ENCODE data around the gene CPAMD8.

The CPAMD8 gene

DNA sequence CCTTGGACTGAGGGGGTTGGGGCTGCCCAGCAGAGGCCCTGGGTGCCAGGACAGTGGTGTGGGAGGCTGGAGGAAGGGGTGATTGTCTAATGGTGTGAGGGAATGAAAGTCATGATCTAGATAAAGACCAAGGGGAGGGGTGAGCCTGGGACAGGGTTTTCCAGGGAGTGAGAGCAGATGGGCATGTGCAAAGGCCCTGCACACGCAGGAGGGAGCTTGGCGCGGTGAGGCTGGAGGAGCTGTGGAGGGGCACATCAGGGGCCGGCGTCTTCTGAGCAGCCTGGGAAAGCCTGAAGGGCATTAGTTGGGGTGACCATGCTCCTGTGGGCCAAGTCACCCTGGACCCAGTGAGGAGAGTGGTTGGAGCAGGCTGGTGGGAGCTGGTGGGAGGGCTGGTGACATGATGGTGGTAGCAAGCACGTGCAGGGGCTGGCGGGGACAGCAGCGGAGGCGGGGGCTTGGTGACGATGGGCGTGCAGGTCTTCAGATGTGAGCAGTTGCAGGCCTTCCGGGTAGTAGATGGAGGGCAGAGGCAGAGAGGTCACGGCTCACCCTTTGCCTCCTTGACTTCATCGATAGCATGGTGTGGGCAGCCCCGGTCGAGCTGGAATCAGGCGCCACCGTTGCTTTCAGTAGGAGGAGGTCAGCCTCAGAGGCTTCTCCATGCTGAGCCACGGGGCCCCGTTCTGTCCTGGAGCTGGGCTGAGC lies 158.0 kb downstream of the CPAMD8 start:
- DNase-seq: no peak

DNA sequence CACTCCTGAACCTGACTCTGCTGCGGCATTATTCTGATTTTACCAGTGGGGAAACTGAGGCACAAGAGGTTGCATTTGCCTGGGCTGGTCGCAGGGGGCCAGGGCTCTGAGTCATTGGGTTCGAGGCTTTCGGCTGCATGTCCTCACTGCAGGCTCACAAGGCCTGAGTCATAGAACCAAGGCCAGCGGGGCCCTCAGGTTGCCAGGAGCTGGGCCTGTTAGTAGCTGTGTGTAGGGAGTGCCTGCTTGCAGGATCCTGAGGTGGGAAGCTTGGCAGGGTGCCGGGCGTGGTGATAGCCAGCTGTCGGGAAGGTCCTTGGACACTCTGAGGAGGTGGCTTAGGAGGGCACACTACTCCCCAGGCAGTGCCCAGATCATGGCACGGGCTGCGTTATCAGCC lies 159.4 kb downstream of the CPAMD8 start:
- no peak for DNase-seq

DNA sequence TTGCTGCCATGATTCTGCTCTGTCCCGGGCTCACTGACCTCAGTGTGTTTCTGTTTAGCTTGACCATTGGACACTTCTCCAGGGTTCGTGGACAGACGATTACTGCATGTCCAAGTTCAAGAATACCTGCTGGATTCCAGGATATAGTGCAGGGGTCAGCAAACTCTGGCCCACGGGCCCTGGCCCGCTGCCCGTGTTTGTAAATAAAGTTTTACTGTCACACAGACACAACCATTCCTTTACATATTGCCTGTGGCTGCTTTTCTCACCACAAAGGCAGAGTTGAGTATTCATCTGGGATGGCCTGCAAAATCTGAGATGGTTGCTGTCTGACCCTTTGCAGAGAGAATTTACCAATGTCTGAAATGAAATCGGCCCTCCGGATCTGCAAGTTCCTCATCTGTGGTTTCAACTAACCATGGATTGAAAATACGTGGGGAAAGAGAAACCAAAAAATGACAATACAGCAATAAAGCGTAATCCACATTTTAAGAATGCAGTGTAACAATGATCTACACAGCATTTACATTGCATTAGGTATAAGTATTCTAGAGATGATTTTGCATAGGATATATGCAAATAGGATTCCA lies 163.7 kb downstream of the CPAMD8 start:
- no peak for DNase-seq

DNA sequence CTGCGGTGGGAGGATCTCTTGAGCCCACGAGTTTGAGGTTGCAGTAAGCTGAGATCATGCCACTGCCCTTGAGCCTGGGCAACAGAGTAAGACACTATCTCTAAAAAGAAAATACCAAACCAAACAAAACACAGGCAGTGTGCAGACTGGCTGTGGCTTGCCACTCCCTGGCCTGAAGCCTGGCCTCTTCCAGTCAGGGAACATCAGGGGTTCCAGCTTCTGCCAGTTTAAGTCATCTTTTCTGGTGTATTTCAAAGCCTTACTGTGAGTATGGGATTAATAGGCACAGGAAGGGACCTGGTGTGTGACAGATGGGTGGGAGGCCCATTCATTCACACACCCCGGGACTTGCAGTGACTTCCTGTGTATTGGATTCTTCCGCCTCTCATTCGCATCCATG lies 164.8 kb downstream of the CPAMD8 start:
- no peak for DNase-seq

DNA sequence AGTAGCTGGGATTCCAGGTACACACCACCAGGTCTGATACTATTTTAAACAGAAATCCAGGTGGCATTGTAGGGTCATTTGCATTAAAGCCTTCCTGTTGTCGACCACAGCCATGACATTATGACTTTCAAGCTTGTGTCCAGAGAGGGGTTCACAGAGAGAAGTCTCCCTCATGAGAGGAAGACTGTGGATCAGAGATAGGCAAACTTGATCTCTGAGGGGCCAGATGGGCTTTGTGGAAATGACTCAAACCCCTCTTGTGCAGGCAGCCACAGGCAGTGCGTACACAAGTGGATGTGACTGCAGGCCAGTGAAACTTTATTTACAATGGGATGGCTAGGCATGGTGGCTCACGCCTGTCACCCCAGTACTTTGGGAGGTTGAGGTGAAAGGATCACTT lies 165.6 kb downstream of the CPAMD8 start:
- no peak for DNase-seq

DNA sequence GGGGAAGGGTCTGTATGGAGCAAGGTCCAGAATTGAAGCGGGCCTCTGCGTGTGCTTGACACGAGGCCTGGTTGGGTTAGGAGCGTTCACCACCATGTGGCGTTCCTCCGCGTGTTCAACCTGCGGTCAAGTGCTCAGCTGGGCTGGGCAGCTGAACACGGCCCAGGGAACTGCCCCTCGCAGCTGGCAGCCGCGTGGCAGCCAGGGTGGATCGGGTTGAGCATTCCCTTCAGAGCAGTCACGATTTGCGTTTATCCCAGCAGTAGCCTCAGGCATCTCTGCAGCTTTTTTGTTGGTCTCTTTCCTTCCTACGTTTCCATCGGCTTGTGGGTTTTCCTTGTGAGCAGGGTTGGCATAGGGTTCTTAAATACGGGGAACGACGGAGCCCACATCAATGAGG lies 166.5 kb downstream of the CPAMD8 start:
- no peak for DNase-seq

DNA sequence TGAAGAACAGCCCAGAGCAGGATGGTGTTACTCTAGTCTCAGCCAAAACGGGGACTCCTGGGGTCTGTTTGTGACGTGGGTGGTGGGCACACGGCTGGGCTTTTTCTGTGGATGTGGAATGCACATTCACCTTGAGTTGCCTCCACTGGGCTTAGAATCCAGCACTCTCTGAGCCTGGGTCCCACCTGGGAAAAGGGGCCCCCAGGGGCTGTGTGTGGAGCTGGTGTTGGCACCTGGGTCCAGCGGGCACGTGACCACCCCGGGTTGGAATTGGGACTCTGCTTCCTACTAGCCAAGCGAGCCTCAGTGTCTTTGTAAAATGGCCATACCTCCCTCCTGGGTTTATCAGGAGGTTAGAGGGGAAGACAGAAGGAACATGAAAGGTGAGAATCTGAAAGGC lies 167.0 kb downstream of the CPAMD8 start:
- DNase-seq: no peak

DNA sequence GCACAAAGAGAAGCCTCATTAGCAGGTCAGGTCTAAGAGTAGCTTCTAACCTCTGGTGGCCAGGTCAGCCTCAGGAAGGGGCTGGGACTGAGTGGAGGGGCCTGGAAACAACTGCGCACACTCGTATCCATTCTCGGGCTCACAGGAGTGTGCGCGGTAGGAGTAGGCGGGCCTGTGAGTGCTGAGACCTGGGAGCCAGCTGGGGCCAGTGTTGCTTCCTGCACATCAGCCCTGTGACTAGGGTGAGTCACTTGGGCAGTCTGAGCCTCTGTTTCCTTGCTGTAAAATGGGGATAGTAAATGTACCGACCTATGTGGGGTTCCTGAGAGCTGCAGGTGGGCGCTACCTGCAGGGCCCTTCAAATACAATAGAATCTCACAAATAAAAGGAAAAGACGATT lies 170.5 kb downstream of the CPAMD8 start:
- DNase-seq: no peak

DNA sequence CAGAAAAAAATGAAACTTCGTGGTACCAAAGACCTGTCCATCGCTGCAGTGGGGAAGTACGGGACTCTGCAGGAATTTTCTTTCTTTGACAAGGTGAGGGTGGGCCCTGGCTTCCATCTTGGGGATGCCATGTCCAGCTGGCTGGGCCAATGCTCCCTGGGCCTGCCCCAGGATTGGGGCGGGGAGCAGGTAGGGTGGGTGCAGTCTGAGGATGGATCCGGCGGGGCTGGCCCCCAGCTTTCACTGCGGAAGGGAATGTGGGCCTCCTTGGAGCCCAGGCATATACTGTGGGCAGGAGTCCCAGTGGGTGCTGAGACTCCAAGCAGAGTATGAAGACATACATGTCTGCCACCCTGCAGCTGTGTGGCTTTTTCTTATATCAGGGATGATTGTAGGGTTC lies 173.5 kb downstream of the CPAMD8 start:
- DNase-seq: no peak

DNA sequence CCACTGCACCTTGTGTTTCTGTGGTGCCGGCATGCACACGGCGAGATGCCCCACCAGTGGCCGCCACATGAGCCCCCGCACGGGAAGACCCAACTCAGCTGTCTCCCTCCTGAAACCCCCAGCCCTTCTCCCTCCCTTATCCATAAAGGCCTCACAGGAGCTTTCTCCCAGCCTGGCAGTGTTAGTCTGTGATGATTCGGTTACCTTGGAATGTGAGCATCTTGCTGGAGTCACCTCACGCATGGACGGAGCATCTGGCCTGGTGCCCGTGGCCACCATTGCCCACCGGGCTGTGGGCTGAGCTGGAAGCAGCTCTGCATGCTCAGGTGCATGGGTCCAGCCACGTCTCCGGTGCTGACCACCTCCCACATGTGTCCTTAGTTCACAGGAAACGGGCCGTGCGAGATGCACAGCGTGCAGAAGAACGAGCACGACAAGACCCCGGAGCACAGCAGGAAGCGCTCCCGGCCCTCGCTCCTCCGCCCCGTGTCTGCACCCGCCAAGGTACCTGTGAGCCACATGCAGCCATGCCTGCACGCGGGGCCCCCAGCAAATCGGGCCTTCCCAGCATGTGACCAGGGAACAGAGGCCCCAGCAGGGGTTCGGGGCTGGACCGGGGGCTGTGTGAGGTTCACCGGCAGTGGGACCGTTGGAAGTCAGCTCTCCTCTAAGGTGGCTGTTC lies 175.4 kb downstream of the CPAMD8 start:
- DNase-seq: no peak

DNA sequence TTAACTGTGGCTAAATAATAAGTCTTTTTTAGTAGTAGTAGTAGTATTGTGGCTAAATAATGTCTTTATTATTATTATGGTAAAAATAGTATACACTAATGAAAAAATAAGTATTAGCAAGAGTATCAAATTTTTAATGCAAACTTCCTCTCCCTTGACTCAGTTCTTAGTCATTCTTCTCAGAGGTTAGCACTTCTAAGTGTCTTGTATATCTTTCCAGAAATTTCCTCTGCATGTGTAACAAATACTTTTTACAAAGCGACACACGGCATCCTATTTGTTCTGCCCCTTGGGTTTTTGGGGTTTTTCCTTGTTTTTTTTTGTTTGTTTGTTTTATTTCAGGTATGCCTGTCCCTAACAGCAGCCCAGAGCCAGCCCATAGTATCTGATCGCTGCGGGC lies 176.5 kb downstream of the CPAMD8 start:
- DNase-seq: no peak

DNA sequence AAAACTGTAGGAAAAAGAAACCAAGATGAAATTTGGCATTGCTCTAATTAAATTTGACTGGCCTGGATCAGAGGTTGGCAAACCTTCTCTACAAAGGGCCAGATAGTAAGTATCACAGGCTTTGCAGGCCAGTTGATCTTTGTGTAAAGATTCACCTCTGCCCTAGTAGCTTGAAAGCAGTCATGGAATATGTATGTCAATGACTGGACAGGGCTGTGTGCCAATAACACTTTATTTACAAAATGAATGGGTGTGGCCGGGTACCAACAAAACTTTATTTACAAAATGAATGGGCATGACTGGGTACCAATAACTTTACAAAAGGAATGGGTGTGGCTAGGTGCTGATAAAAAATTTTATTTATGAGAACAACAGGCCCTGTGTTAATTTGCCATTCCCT lies 177.4 kb downstream of the CPAMD8 start:
- no peak for DNase-seq

DNA sequence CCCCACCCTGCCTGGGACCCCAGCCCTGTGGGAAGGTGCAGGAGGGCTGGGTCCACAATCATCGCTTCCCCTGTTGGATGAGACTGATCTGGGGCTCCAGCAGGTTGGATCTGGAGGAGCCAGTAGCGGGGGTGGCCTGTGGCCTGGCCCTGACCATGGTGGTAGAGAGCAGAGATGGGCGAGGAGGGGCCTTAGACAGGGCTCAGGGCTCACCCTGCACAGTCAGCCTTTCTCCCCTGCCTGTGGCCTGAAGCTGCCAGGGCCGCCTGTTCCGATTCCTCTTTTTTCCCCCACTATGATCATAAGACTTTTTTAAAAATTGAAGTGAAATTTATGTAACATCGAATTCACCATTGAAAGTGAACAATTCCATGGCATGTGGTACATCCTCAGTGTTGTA lies 179.2 kb downstream of the CPAMD8 start:
- DNase-seq: no peak

DNA sequence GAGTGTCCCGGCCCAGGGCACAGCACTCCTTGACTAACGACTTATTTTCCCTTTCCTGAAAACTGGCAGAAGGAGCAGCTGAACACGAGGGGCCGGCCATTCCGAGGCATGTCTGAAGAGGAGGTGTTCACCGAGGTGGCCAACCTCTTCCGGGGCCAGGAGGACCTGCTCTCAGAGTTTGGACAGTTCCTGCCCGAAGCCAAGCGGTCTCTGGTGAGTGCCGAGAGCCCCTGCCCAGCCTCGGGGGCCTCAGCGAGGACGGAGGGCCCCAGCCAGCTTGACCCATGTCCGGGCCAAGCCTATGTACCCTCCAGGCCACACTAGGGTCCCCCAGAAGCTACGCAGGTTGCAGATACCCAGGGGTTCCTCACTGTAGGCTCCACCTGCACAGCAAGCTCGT lies 179.7 kb downstream of the CPAMD8 start:
- DNase-seq: no peak

All from eye (tissue), 1 donor.